IPS DF 6.9 (cell line): ENCODE data around the gene S100A3.
"Not testable (repeated sequence)": the region's sequence is repeated elsewhere in the genome, so short reads cannot be mapped to it uniquely, and the experiment has no call there.

Source experiments
- DNase-seq: peaks from one replicate; pipeline ENCODE4 v3.0.0-alpha.2; 2013; ENCODE audit warnings: low read depth, low spot score
- H3K27ac ChIP-seq: one replicate; pipeline ENCODE4 v1.5.1; 2013; ENCODE audit warnings: low read length, control low read depth
- H3K27me3 ChIP-seq: 2 replicates; pipeline ENCODE4 v1.6.1; 2013; ENCODE audit warnings: mild to moderate bottlenecking, low read length; ENCODE audit not compliant: control insufficient read depth, insufficient read depth
- H3K36me3 ChIP-seq: 2 replicates; pipeline ENCODE4 v1.6.1; 2013; ENCODE audit warnings: low read length; ENCODE audit not compliant: control insufficient read depth, insufficient read depth
- H3K4me1 ChIP-seq: 2 replicates; pipeline ENCODE4 v1.6.1; 2013; ENCODE audit warnings: low read length; ENCODE audit not compliant: control insufficient read depth, insufficient read depth
- H3K4me3 ChIP-seq: 2 replicates; pipeline ENCODE4 v1.5.1; 2013; ENCODE audit warnings: mild to moderate bottlenecking, low read length
- H3K9me3 ChIP-seq: 2 replicates; pipeline ENCODE4 v1.6.1; 2013; ENCODE audit warnings: low read length, inconsistent platforms; ENCODE audit not compliant: control insufficient read depth, insufficient read depth
- WGBS: extraction: QIAGEN DNeasy Blood & Tissue Kit; methylation state at CpG from one replicate; pipeline ENCODE4 v1.1.7; 2013; ENCODE audit warnings: mixed read lengths, missing lambda C conversion rate; ENCODE audit not compliant: insufficient read length, insufficient coverage; 5-methylcytosine and 5-hydroxymethylcytosine counted together

The S100A3 gene

DNA sequence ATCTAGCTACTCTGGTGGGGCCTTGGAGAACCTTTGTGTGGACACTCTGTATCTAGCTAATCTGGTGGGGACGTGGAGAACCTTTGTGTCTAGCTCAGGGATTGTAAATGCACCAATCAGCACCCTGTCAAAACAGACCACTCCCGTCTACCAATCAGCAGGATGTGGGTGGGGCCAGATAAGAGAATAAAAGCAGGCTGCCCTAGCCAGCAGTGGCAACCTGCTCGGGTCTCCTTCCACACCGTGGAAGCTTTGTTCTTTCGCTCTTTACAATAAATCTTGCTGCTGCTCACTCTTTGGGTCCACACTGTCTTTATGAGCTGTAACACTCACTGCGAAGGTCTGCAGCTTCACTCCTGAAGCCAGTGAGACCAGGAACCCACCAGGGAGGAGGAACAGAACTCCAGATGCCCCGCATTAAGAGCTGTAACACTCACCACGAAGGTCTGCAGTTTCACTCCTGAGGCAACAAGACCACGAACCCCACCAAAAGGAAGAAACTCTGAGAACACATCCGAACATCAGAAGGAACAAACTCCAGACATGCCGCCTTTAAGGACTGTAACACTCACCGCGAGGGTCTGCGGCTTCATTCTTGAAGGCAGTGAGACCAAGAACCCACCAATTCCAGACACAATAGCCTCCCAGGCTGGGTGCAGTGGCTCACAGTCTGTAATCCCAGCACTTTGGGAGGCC is 26.6 kb downstream of the S100A3 start:
- not testable (repeated sequence) for H3K27ac ChIP-seq, H3K9me3 ChIP-seq, H3K27me3 ChIP-seq, H3K36me3 ChIP-seq, H3K4me1 ChIP-seq, H3K4me3 ChIP-seq, DNase-seq
- WGBS: no CpG with 5 or more reads among the region's 14 CpGs

DNA sequence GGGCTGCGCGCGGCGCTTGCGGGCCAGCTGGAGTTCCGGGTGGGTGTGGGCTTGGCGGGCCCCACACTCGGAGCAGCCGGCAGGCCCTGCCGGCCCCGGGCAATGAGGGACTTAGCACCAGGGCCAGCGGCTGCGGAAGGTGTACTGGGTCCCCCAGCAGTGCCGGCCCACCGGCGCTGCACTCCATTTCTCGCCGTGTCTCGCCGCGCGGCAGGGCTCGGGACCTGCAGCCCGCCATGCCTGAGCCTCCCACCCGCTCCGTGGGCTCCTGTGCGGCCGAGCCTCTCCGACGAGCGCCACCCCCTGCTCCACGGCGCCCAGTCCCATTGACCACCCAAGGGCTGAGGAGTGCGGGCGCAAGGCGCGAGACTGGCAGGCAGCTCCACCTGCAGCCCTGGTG is 27.2 kb downstream of the S100A3 start:
- no CpG with 5 or more reads among the region's 37 CpGs for WGBS
- H3K27me3 ChIP-seq, H3K9me3 ChIP-seq, DNase-seq, H3K27ac ChIP-seq, H3K4me3 ChIP-seq, H3K4me1 ChIP-seq, H3K36me3 ChIP-seq: not testable (repeated sequence)

DNA sequence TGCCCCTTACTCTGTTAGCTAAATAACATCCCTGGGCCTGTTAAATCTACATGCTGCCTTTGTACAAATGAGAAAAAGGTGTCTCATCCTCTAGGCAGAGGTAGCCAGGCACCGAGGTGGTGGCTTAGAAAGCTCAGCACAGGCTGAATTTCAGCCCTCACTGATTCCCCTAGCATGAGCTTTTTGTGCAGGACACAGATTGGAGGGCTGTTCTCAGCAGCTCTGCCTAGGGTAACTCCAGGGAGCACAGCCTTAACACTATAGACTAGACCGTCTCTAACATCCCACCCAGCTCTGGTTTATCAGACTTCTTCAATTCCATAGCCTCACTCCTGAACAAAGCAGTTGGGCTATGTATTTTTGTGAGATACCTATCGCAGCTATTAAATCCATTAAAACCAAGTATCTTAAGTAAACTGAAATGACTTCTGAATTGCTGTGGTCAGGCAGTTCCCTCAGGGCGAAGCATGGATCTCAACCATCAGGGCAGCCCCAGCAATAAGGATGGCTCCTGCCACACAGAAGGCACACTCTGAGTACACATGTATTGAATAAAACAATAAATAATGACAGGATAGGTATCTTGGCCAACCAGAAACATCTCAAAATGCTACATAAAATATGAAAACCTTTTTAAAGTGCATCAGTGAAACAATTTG is 28.1 kb downstream of the S100A3 start:
- no CpG with 5 or more reads among the region's 4 CpGs for whole genome bisulfite sequencing
- no peaks in the 10 kb centered on the region for H3K9me3 ChIP-seq
- H3K27me3 ChIP-seq: no peaks in the 10 kb centered on the region; the same call in 1 of the 2 replicates
- no peak overlapping the region for H3K4me3 ChIP-seq
- peaks cover 2% of the 10 kb centered on the region for H3K4me1 ChIP-seq
- no peak for DNase-seq
- H3K27ac ChIP-seq: no peak overlapping the region
- H3K36me3 ChIP-seq: no peaks in the 10 kb centered on the region

DNA sequence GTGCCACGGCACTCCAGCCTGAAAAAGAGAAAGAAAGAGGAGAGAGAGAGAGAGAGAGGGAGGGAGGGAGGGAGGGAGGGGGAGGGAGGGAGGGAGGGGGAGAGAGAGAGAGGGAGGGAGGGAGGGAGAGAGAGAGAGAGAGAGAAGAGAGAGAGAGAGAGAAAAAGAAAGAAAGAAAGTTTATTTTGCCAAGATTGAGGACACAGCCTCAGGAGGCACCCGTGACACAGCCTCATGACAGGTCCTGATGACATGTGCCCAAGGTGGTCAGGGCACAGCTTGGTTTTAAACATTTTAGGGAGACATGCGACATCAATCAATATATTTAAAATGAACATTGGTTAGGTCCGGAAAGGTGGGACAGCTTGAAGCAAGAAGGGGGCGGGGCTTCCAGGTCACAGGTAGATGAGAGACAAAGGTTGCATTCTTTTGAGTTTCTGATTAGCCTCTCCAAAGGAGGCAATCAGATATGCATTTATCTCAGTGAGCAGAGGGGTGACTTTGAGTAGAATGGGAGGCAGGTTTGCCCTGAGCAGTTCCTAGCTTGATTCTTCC is 28.8 kb downstream of the S100A3 start:
- H3K27me3 ChIP-seq, H3K4me1 ChIP-seq, DNase-seq, H3K9me3 ChIP-seq, H3K4me3 ChIP-seq, H3K36me3 ChIP-seq, H3K27ac ChIP-seq: not testable (repeated sequence)
- WGBS: no CpG with 5 or more reads among the region's 5 CpGs

DNA sequence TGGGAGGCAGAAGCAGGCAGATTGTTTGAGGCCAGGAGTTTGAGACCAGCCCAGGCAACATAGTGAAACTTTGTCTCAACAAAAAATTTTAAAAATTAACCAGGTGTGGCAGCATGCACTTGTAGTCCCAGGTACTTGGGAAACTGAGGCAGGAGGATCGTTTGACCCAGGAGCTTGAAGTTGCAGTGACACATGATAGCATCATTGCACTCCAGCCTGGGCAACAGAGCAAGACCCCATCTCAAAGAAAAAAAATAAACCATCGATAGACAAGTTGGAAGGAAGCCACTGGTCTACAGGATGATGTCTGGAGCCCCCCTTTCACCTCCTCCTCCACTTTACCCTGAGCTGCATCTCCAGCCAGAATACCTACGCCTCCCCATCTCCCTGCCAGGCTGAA is 29.8 kb downstream of the S100A3 start:
- Histone ChIP-seq H3K4me3 (no peak overlapping the region), H3K27me3 (no peaks in the 10 kb centered on the region; the same call in 1 of the 2 replicates), H3K27ac (no peak overlapping the region), H3K9me3 (no peaks in the 10 kb centered on the region), H3K36me3 (no peaks in the 10 kb centered on the region), H3K4me1 (peaks cover 2% of the 10 kb centered on the region)
- no CpG with 5 or more reads among the region's 3 CpGs for WGBS
- DNase-seq: no peak

DNA sequence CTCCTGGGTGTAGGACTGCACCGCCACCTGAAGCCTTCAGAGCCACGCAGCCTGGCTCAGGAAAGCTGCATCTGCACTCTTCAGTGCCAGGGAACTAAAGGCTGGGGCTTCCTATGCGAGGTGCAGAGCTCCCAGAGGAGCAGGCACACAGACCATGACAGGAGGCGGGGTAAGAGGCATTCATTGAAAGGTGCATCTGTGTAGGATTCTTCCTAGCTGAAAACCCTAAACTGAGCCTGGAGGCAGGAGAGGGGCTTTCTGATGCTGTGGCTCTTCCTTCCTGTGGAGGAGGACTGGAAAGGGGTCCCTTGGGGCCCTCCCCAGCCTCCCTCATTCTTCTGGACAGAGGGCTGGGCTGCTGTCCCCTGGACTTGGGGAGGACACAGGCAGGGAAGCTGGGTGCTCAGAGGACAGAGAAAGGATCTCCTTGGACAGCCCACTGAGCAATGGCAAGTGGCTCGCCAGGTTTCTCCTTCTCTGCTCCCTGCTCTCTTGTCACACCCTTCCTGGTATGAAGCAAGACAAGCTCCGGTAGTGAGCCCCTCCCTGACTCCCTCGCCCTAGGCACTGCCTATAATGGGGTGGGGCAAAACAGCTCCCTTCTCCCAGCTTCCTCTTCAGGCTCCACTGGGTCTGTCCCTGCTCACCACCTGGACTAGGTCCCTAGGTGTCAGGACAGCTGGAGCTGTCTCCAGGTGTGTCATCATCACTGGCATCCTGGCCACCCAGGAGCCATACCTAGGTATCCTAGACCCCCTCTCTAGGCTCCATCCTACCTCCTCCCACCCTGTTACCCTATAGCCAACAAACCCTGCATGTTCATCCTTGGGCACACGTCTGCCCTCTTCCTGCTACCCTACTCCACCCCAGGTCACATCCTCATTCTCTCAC is 33.3 kb downstream of the S100A3 start:
- Histone ChIP-seq H3K4me1 (peaks cover 2% of the 10 kb centered on the region), H3K9me3 (no peaks in the 10 kb centered on the region), H3K27ac (no peak overlapping the region), H3K27me3 (no peaks in the 10 kb centered on the region; the same call in 1 of the 2 replicates), H3K36me3 (no peaks in the 10 kb centered on the region), H3K4me3 (no peak overlapping the region)
- no CpG with 5 or more reads among the region's 8 CpGs for whole genome bisulfite sequencing
- DNase-seq: no peak

DNA sequence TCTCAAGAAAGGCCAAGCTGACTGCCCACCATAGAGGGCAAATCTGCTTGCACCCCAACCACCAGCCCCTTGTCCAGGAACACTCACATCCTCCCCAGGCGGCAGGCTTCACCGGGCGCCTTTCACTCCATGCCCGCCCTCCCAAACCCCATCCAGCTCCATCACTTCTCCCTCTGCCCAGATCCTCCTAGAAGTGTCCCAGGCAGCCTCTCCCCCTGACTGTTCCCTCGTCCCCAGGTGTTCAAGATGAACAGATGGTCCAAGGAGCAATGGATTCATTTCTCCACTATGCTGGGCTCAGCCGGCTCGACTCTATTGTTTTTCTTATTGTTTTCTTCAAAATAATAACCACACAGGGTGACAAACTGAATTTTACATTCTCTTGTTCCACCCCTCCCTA is 35.4 kb downstream of the S100A3 start:
- Histone ChIP-seq H3K27me3 (no peaks in the 10 kb centered on the region; the same call in 1 of the 2 replicates), H3K4me1 (no peaks in the 10 kb centered on the region; the same call in 1 of the 2 replicates), H3K9me3 (no peaks in the 10 kb centered on the region), H3K36me3 (no peaks in the 10 kb centered on the region), H3K4me3 (no peak overlapping the region), H3K27ac (no peak overlapping the region)
- DNase-seq: no peak
- no CpG with 5 or more reads among the region's 7 CpGs for WGBS

DNA sequence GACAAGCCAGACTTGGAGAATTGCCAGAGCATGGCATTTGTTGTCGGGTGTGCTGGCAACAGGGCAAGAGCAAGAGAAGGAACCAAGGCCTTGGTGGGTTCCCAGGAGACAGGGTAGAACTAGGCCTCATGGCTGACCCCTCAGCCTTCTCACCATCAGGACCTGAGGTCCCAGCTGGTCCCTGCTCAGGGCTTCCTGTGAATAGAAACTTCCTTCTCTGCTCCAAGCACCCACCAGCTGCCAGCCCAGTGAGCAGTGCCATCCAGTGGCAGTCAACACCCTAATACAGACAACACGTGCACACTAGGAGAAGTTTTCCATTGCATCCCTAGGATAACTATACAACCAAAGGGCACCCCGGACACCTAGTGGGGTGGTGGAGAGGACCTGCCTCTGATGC is 36.0 kb downstream of the S100A3 start:
- WGBS: no CpG with 5 or more reads among the region's 3 CpGs
- Histone ChIP-seq H3K9me3 (no peaks in the 10 kb centered on the region), H3K27ac (no peak overlapping the region), H3K27me3 (no peaks in the 10 kb centered on the region; the same call in 1 of the 2 replicates), H3K4me3 (no peak overlapping the region), H3K4me1 (no peaks in the 10 kb centered on the region; the same call in 1 of the 2 replicates), H3K36me3 (no peaks in the 10 kb centered on the region)
- DNase-seq: no peak

DNA sequence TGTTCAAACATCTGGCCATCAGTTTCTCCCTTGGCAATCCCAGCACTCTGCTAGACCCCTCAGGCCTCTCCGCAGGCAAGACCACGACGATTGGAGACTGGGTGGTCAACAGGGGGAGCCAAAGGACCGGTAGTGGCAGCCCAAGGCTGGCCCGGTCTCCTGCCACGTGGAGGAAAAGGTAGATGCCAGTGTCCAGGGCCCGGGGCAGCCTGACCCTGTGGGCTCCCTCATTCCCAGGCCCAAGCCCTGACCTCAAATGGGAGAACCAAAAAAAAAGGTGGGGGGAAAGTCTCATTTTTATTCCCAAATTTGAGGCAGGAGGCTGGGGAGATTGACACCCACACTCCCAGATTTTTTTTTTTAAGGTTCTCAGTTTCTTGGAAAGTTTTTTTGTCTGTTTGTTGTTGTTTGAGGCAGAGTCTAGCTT is 38.1 kb downstream of the S100A3 start:
- H3K27me3 ChIP-seq: no peaks in the 10 kb centered on the region; the same call in 1 of the 2 replicates
- no CpG with 5 or more reads among the region's 7 CpGs for WGBS
- DNase-seq: peak; percentile 61
- no peaks in the 10 kb centered on the region for H3K9me3 ChIP-seq
- H3K4me3 ChIP-seq: no peak overlapping the region
- H3K27ac ChIP-seq: no peak overlapping the region
- H3K36me3 ChIP-seq: no peaks in the 10 kb centered on the region
- no peaks in the 10 kb centered on the region for H3K4me1 ChIP-seq

DNA sequence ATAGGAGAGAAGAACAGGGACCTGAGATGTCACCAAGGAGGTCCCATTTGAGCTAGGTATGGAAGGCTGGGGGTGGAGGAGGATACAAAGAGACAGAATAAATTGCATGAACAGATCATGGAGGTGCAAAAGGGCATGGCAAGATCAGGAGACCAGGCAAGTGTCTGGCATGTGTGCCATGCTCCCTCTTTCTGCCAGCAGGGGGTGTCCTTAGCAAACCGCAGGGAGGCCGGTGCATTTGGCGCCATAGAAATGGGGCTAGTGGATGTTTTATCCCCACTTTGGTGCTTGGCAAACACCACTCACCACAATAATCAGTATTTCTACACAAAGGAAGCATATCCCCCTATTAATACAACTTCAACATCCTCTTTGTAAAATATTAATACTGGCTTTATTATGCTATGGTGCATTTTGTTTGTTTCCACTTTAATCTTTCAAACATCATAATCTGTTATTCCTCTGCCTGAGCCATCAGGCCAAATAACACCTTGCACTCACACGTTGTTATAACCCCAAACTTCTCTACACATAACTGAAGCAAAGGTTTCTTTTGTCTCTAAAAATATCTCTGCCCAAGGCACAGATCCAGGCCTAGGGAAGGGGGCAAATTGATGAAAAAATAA is 39.2 kb downstream of the S100A3 start:
- no peak for DNase-seq
- no CpG with 5 or more reads among the region's 4 CpGs for WGBS
- Histone ChIP-seq H3K9me3 (no peaks in the 10 kb centered on the region), H3K36me3 (no peaks in the 10 kb centered on the region), H3K27ac (no peak overlapping the region), H3K4me3 (no peak overlapping the region), H3K4me1 (no peaks in the 10 kb centered on the region), H3K27me3 (no peaks in the 10 kb centered on the region)
